Activated B cell treated with CpG ODN at 0.5 μM for 24 hours (primary cell): ENCODE results near the gene SIMC1. TPM values are rescaled to one million over a fixed set of nuclear protein-coding genes. Genes with fewer than 3 reads are reported as not detected.
A peak's percentile ranks its signal among the peaks of the same experiment; 100 is the strongest.

Source experiments
- ATAC-seq: fragments of 200-7000 bp; cut with Tn5 transposase; one replicate; pipeline ENCODE4 v1.10.0; 2021; ENCODE audit warnings: low read depth, mild to moderate bottlenecking, moderate library complexity
- CTCF ChIA-PET: fragments of 350-600 bp; sonication (Branson Sonifier 250); formaldehyde crosslinking; loops from one replicate; lab custom pipeline; 2021; ENCODE audit warnings: antibody characterized with exemption; lab: Charles Lee
- POLR2A ChIA-PET: fragments of 350-600 bp; sonication (Branson Sonifier 250); formaldehyde crosslinking; loops from one replicate; lab custom pipeline; 2021; ENCODE audit warnings: antibody characterized with exemption; lab: Charles Lee
- DNase-seq: peaks from one replicate; pipeline ENCODE4 v3.0.0; 2022
- H3K27ac Mint-ChIP-seq: one replicate; pipeline ENCODE4 v1.8.0; 2020; ENCODE audit warnings: mixed read lengths
- H3K27me3 Mint-ChIP-seq: one replicate; pipeline ENCODE4 v1.8.0; 2021; ENCODE audit warnings: mixed read lengths
- H3K36me3 Mint-ChIP-seq: one replicate; pipeline ENCODE4 v1.8.0; 2021; ENCODE audit warnings: low read depth, mixed read lengths
- H3K4me1 Mint-ChIP-seq: one replicate; pipeline ENCODE4 v1.8.0; 2021; ENCODE audit warnings: mixed read lengths
- H3K4me3 Mint-ChIP-seq: one replicate; pipeline ENCODE4 v1.8.0; 2020; ENCODE audit warnings: mild to moderate bottlenecking, mixed read lengths
- H3K9me3 Mint-ChIP-seq: one replicate; pipeline ENCODE4 v1.8.0; 2020; ENCODE audit warnings: mixed read lengths
- CTCF ChIP-seq: fragments of 200-600 bp; IDR thresholded peaks from one replicate; pipeline ENCODE4 v1.8.0; 2022; ENCODE audit warnings: antibody characterized with exemption, mild to moderate bottlenecking
- intact Hi-C: fragments of 100-400 bp; cut with micrococcal nuclease; formaldehyde crosslinking; loops from one replicate; pipeline ENCODE4 v1.15.1; 2024
- total RNA-seq: library from RNA; stranded (reverse); gene quantifications from 2 replicates; pipeline ENCODE4 v1.2.3, GENCODE V29; 2022

Gene SIMC1
- total RNA-seq, 1 donor from 2014 or later, result 35.3 TPM

DNA sequence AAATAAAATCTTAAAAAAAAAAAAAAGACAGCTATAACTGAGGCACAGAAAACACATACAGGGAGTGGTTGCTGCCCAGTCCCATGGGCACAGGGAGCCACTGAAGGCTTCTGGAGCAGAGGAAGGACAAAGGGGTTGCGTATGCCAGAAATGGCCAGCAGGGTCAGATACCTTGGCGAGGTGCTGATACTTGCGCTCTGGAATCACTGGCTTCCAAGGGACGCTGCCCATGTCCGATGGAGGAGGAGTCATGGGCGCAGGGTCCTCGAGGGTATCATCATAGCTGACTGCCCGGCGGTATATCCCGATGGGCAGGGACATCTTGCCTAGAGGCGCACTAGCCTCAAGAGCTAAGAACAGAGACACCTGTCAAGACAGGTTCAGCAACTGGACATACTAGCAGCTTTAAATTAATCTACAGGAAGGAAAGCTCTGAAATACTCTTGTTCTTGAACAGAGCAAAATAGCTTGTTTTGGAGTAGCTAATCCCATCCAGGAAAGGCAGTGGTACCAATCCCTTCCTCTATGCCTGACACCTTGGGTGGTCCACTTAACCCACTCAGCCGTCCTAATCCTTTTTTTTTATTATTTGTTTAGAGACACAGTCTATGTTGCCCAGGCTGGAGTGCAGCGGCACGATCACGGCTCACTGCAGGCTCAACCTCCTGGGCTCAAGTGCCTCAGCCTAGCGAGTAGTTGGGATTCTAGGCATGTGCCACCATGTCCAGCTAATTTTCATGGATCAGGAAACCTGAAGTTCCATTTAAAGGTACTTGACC is 117.4 kb downstream of the SIMC1 start:
- Mint-ChIP-seq H3K36me3 (peaks cover 79% of the 10 kb centered on the region), H3K9me3 (no peaks in the 10 kb centered on the region), H3K4me3 (no peak overlapping the region), H3K27me3 (no peaks in the 10 kb centered on the region), H3K4me1 (peaks cover 23% of the 10 kb centered on the region), H3K27ac (no peak overlapping the region)
- no peak for ATAC-seq
- intact Hi-C loops, result no loop called here
- no peak for TF ChIP-seq CTCF
- ChIA-PET CTCF (interaction anchor here (1.3 kb wide), 1 partner anchor 12 kb away, joined by 3 read pairs; no protein-coding TSS in a partner anchor), POLR2A (interaction anchor here (0.5 kb wide), 1 partner anchor 770 kb away, joined by 6 read pairs; no protein-coding TSS in a partner anchor)
- DNase-seq, result no peak

GRCh38 chr5:176356179-176356566 is 117.9 kb downstream of the SIMC1 start:
- TF ChIP-seq CTCF, result no peak
- Mint-ChIP-seq H3K36me3 (peaks cover 77% of the 10 kb centered on the region), H3K27ac (no peak overlapping the region), H3K9me3 (no peaks in the 10 kb centered on the region), H3K4me3 (no peak overlapping the region), H3K27me3 (no peaks in the 10 kb centered on the region), H3K4me1 (peaks cover 27% of the 10 kb centered on the region)
- no peak for ATAC-seq
- ChIA-PET POLR2A (interaction anchor here (0.5 kb wide), 1 partner anchor 770 kb away, joined by 6 read pairs; no protein-coding TSS in a partner anchor), CTCF (interaction anchor here (1.3 kb wide), 1 partner anchor 13 kb away, joined by 3 read pairs; no protein-coding TSS in a partner anchor)
- no peak for DNase-seq
- intact Hi-C loops, result no loop called here

GRCh38 chr5:176359658-176360057 is 121.4 kb downstream of the SIMC1 start:
- ChIA-PET CTCF (no interaction called here), POLR2A (interaction anchor here (1.1 to 3.2 kb wide), 2 partner anchors 28 to 89 kb away, joined by 6 to 45 read pairs; partner anchors contain the start of genes HIGD2A and NOP16)
- Mint-ChIP-seq H3K9me3 (no peaks in the 10 kb centered on the region), H3K4me3 (peak overlapping the region; percentile 53), H3K27me3 (no peaks in the 10 kb centered on the region), H3K4me1 (peaks cover 28% of the 10 kb centered on the region), H3K27ac (peak overlapping the region; percentile 9), H3K36me3 (peaks cover 49% of the 10 kb centered on the region)
- intact Hi-C loops, result no loop called here
- DNase-seq (no peak), ATAC-seq (no peak)
- no peak for TF ChIP-seq CTCF

GRCh38 chr5:176360894-176361436 is 122.7 kb downstream of the SIMC1 start:
- POLR2A ChIA-PET, result interaction anchor here (0.6 to 3.2 kb wide), 14 partner anchors 9 to 286 kb away, joined by 3 to 45 read pairs (median 6); partner anchors contain the start of genes FAF2, HIGD2A, NOP16 and RNF44
- intact Hi-C loops, result loop anchor here (1.0 kb wide), 4 partner anchors 27 to 126 kb away; partner anchors contain the start of genes CLTB, FAF2, HIGD2A and NOP16
- CTCF ChIA-PET, result interaction anchor here (1.2 to 1.4 kb wide), 2 partner anchors 31 to 286 kb away, joined by 3 to 4 read pairs; no protein-coding TSS in a partner anchor

More at GRCh38 chr5:176360894-176361436, 122.7 kb downstream of the SIMC1 start:
- ATAC-seq (no peak), DNase-seq (no peak)
- H3K27ac Mint-ChIP-seq, result peak overlapping the region; percentile 98
- H3K36me3 Mint-ChIP-seq, result peaks cover 37% of the 10 kb centered on the region
- H3K4me1 Mint-ChIP-seq, result peaks cover 26% of the 10 kb centered on the region
- H3K9me3 Mint-ChIP-seq, result no peaks in the 10 kb centered on the region
- TF ChIP-seq CTCF, result no peak
- H3K27me3 Mint-ChIP-seq, result no peaks in the 10 kb centered on the region
- H3K4me3 Mint-ChIP-seq, result peak overlapping the region; percentile 99
